ENCODE results near the gene RAB36. TPM values are rescaled to one million over a fixed set of nuclear protein-coding genes. Genes with fewer than 3 reads are reported as not detected.

The RAB36 gene
- total and polyA plus RNA-seq, 2 experiments from 2014 or later: 2.7 to 5.3 TPM

DNA sequence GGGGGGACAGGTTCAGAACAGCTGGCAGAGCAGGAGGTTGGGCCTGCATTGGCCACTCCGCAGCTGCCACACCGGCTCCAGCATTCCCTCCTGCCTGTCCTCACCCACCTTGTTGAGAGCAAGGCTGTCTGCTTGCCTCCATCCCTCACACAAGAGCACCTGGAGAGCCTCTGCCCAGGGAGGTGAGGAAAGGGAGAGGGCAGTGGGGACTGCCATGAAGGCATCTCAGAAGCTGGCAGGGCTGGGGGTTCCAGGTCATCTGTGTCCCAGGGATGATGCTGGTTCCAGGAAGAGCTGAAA, 30.6 kb upstream of the RAB36 start:
- no peak for DNase-seq (ENCODE audit: low spot score)
- Histone ChIP-seq H3K27ac (no peak overlapping the region), H3K4me3 (no peak overlapping the region), H3K9me3 (ENCODE audit: low read depth) (no peaks in the 10 kb centered on the region), H3K9me2 (replicated peaks; ENCODE audit: insufficient read depth) (no peaks in the 10 kb centered on the region), H3K4me1 (ENCODE audit: insufficient read depth) (no peaks in the 10 kb centered on the region), H3K79me2 (no peaks in the 10 kb centered on the region), H3K36me3 (replicated peaks; ENCODE audit: insufficient read depth, low read depth) (no peaks in the 10 kb centered on the region), H3K27me3 (no peaks in the 10 kb centered on the region), H2AFZ (no peak overlapping the region), H4K20me1 (ENCODE audit: insufficient read depth, poor library complexity, severe bottlenecking) (no peaks in the 10 kb centered on the region), H3K4me2 (no peak overlapping the region)
- TF ChIP-seq EZH2 (IDR thresholded peaks at IDR 0.05; ENCODE audit: borderline replicate concordance): no peak
- no peak for TF ChIP-seq EZH2phosphoT487 (IDR thresholded peaks at IDR 0.05; ENCODE audit: low read depth, severe bottlenecking, unreplicated experiment)
- TF ChIP-seq, protein P1, sequence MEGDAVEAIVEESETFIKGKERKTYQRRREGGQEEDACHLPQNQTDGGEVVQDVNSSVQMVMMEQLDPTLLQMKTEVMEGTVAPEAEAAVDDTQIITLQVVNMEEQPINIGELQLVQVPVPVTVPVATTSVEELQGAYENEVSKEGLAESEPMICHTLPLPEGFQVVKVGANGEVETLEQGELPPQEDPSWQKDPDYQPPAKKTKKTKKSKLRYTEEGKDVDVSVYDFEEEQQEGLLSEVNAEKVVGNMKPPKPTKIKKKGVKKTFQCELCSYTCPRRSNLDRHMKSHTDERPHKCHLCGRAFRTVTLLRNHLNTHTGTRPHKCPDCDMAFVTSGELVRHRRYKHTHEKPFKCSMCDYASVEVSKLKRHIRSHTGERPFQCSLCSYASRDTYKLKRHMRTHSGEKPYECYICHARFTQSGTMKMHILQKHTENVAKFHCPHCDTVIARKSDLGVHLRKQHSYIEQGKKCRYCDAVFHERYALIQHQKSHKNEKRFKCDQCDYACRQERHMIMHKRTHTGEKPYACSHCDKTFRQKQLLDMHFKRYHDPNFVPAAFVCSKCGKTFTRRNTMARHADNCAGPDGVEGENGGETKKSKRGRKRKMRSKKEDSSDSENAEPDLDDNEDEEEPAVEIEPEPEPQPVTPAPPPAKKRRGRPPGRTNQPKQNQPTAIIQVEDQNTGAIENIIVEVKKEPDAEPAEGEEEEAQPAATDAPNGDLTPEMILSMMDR (IDR thresholded peaks at IDR 0.05; ENCODE audit: poor library complexity): no peak
- 94% methylated on average over 2 of the region's 2 CpGs for WGBS (ENCODE audit: low lambda C conversion rate, missing lambda C conversion rate)

DNA sequence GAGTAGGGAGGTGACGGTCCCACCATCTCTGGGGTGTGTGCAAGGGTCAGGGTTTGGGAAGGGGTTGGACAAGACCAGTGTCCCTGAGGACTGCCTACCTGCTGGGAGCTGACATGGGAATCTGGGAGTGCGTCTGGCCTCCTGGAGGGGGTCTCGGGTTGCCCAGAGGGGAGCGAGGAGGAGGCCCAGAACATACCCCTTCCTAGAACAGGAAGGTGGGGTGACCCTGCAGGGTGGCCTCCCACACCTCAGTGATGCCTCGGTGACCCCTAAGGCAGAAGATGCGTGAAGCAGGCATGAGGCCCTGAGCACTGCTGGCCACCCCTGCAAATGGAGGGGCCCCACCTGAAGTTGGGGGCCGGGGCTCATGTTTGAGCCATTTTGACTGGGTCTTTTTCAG, 29.9 kb upstream of the RAB36 start:
- no peak overlapping the region for H3K27ac ChIP-seq
- TF ChIP-seq, protein P1 (IDR thresholded peaks at IDR 0.05; ENCODE audit: poor library complexity): no peak
- no peak for TF ChIP-seq EZH2 (IDR thresholded peaks at IDR 0.05; ENCODE audit: borderline replicate concordance)
- TF ChIP-seq EZH2phosphoT487 (IDR thresholded peaks at IDR 0.05; ENCODE audit: low read depth, severe bottlenecking, unreplicated experiment): no peak
- no peak for DNase-seq (ENCODE audit: low spot score)
- no peak overlapping the region for H2AFZ ChIP-seq
- 91% methylated on average over 7 of the region's 7 CpGs for WGBS (ENCODE audit: low lambda C conversion rate, missing lambda C conversion rate)
- no peak overlapping the region for H3K4me3 ChIP-seq
- no peaks in the 10 kb centered on the region for H3K9me3 ChIP-seq (ENCODE audit: low read depth)
- no peaks in the 10 kb centered on the region for H3K4me1 ChIP-seq (ENCODE audit: insufficient read depth)
- H4K20me1 ChIP-seq (ENCODE audit: insufficient read depth, poor library complexity, severe bottlenecking): no peaks in the 10 kb centered on the region
- H3K27me3 ChIP-seq: no peaks in the 10 kb centered on the region
- no peaks in the 10 kb centered on the region for H3K79me2 ChIP-seq
- no peaks in the 10 kb centered on the region for H3K36me3 ChIP-seq (replicated peaks; ENCODE audit: insufficient read depth, low read depth)
- no peak overlapping the region for H3K4me2 ChIP-seq
- no peaks in the 10 kb centered on the region for H3K9me2 ChIP-seq (replicated peaks; ENCODE audit: insufficient read depth)

DNA sequence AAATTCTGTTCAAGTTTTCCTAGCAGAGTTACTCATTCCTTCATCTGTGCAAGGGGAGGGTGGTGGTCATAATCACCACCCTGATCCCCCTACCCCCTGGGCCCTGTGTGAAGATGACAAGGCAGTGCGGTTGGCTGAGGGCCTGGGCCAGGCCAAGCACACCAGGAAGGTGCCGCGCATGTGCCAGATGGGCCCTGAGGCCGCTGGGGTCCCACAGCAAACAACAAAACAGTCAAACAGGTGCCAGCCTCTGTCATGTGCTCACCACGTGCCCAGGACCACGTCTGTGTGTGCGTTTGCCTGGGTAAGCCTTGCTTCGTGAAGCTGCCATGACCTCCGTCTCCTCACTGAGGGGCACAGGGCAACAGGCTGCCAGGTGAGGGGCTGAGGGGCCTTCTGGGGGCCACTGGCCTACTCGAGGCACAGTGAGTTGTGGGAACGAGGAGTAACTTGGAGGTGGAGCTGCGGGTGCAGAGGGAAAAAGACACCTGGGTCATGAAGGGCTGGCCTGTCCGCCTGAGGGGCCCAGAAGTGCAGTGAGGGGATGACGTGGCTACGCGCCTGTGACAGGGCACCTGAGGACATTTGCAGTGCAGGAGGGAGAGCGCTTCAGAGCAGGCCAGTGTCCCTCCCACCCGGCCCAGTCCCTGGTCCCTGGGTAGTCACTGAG, 29.3 kb upstream of the RAB36 start:
- Histone ChIP-seq H3K79me2 (no peaks in the 10 kb centered on the region), H3K9me3 (ENCODE audit: low read depth) (no peaks in the 10 kb centered on the region), H2AFZ (no peak overlapping the region), H3K4me2 (no peak overlapping the region), H3K4me1 (ENCODE audit: insufficient read depth) (no peaks in the 10 kb centered on the region), H3K27me3 (no peaks in the 10 kb centered on the region), H3K9me2 (replicated peaks; ENCODE audit: insufficient read depth) (no peaks in the 10 kb centered on the region), H4K20me1 (ENCODE audit: insufficient read depth, poor library complexity, severe bottlenecking) (no peaks in the 10 kb centered on the region), H3K36me3 (replicated peaks; ENCODE audit: insufficient read depth, low read depth) (no peaks in the 10 kb centered on the region), H3K27ac (no peak overlapping the region), H3K4me3 (no peak overlapping the region)
- DNase-seq (ENCODE audit: low spot score): no peak
- 91% methylated on average over 13 of the region's 18 CpGs for WGBS (ENCODE audit: low lambda C conversion rate, missing lambda C conversion rate)
- TF ChIP-seq EZH2phosphoT487 (IDR thresholded peaks at IDR 0.05; ENCODE audit: low read depth, severe bottlenecking, unreplicated experiment) (no peak), EZH2 (IDR thresholded peaks at IDR 0.05; ENCODE audit: borderline replicate concordance) (no peak)
- TF ChIP-seq, protein P1 (IDR thresholded peaks at IDR 0.05; ENCODE audit: poor library complexity): no peak
